SHP77 (cell line): ENCODE data around the gene UMODL1.
"Not testable (repeated sequence)": the region's sequence is repeated elsewhere in the genome, so short reads cannot be mapped to it uniquely, and the experiment has no call there.

ENCODE experiments used
- DNase-seq, 2 experiments: peaks; one replicate each; lab custom pipeline; 2025; lab: John Stamatoyannopoulos, UW

Gene UMODL1

DNA sequence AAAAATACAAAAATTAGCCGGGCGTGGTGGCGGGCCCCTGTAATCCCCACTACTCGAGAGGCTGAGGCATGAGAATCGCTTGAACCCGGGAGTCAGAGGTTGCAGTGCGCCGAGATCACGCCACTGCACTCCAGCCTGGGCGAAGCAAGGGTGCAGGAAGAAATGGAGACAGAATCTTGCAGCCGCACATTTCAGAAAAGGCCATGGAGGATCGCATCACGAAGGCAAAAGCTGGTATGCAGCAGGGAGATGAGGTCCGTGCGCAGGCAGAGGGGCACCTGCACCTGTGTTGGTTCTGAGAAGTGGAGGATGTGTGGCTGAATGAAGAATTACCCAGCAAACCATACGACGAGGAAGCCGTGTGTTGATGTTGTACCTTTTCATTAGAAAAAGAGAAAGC lies 94.8 kb downstream of the UMODL1 start:
- DNase-seq: no peak

DNA sequence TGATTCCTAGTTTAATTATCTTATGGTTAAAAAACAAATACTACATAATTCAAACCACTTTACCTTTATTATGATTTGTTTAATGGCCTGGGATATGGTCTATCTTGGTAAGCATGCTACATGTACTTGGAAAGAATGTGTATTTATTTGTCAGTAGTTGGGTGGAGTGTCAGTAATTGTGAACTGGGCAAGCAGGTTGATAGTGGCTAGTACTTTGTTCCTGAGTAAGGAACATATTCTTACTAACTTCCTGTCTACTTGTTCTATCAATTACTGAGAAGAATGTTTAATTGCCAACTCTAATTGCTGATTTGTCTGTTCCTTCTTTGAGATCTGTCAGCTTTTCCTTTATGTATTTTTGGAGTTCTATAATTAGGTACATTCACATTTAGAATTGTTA lies 98.6 kb downstream of the UMODL1 start:
- DNase-seq: no peak

- DNase-seq: peak in 1 of 2 experiments; percentile 33
Observed at GRCh38 chr21:42171091-42172053, 100.3 kb downstream of the UMODL1 start.

DNA sequence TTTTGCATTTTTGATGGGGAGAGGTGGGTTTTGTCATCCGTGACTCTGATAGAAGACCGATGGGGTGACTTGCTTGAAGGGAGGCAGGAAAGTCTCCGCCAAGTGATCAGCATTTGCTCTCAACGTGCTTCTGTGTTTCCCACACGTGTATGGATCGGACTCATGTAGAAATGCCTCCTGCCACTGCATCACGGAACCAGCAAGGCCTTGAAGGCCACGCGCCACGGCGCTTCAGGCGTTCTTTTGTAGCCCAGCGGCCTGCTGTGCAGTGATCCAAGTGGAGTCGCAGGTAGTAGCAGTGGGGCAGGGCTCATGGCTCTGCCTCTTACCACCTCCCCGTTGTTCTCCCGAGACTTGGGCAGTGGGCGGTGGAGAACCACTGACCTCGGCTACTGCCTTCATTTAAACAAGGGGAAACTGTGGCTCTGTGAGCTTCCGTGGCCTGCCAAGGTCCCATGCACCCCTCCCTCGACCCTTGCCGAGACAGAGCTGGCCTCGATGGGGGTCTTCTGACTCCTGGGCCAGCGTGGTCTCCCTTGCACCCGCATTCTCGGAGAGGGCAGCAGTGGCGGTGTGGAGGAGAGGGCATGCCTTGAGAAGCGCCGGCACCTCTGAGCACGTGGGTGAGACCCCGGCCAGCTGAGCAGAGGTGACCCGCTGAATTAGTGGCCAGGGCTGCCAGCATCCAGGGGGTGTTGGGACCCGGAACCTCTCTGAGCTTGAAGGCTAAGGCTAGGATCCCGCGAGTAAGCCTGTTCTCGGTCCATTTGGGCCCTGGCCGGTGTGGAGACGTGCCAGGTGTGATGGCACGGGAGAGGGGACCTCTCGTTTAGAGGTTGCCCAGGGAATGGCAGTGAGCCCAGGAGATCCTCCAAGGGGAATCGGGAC lies 101.7 kb downstream of the UMODL1 start:
- DNase-seq: no peak

DNA sequence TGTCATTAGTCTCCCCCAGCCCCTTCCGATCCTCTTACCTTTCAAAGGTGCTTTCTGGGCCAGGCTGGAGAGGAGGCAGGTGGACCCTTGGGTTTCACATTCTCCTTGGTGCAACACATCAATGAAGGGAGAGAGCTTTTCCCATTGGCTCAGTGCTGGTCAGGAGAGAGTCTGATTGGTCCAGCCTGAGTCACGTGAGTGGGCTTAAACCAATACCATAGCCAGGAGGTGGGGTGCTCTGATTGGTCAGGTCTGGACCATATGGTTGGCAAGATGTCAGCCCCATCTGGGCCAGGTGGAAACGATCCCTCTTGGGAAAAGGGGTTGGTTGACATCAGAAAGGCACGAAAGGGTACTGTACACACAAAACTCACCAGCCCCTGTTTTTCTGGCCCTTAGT lies 103.1 kb downstream of the UMODL1 start:
- DNase-seq: no peak

DNA sequence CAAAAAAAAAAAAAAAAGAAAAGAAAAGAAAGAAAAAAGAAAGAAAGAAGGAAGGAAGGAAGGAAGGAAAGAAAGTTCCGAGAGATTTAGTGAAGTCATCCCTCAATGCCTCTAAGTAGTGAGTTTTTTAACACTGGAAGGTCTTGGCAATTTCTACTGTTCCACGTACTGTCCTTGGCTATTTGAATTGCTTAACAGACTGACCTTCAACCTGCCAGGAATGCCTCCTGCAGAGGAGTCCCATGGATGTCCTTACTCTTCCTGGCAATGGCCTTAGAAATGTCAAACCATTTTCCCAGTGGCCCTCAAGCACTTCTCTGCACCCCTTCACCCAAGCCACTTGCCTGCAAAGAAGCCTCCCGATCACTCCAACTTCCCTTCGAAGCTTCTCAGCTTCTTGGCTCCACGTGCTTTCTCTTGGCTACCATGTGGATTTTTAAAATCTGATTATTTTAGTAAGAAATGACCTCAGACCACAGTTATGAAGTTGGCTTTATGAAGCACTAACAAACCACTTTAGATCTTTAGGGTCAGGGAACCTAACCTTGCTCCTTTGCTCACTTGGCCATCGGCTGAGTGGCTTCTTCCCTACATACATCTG lies 104.1 kb downstream of the UMODL1 start:
- no peak for DNase-seq

- no peak for DNase-seq
Observed at GRCh38 chr21:42176859-42177258, 105.7 kb downstream of the UMODL1 start.

GRCh38 chr21:42179316-42179715 lies 108.2 kb downstream of the UMODL1 start:
- no peak for DNase-seq

GRCh38 chr21:42180001-42180400 lies 108.9 kb downstream of the UMODL1 start:
- not testable (repeated sequence) for DNase-seq

DNA sequence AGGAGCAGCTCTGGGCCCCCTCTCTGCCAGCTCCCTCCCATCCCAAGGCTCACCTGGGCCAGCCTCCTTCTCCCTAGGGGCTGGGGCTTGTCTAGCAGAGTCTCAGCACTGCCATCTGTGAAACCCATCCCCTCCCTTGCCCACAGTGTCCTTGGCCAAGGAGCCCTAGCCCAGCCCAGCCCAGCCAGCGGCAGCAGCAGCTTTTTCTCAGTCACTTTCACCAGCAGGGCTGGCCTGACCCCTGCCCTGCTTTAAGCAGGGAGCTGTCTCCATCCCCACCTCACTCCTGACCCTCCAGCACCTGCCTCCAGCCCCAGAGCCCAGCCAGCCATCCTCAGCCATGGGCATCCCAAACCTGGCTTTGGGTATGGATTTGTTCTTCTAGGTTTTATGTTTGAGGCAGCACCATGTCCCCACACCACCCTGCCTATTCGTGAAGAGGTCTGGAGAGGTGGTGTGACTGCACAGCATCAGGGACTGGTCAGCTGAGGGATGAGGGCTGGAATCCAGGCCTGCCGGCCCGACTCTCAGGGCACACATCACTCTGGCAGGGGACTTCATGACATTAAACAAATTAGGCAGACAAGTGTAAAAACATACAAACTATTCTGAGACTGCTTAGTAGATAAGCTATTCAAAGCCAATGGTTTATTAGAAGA lies 111.7 kb downstream of the UMODL1 start:
- DNase-seq: no peak

DNA sequence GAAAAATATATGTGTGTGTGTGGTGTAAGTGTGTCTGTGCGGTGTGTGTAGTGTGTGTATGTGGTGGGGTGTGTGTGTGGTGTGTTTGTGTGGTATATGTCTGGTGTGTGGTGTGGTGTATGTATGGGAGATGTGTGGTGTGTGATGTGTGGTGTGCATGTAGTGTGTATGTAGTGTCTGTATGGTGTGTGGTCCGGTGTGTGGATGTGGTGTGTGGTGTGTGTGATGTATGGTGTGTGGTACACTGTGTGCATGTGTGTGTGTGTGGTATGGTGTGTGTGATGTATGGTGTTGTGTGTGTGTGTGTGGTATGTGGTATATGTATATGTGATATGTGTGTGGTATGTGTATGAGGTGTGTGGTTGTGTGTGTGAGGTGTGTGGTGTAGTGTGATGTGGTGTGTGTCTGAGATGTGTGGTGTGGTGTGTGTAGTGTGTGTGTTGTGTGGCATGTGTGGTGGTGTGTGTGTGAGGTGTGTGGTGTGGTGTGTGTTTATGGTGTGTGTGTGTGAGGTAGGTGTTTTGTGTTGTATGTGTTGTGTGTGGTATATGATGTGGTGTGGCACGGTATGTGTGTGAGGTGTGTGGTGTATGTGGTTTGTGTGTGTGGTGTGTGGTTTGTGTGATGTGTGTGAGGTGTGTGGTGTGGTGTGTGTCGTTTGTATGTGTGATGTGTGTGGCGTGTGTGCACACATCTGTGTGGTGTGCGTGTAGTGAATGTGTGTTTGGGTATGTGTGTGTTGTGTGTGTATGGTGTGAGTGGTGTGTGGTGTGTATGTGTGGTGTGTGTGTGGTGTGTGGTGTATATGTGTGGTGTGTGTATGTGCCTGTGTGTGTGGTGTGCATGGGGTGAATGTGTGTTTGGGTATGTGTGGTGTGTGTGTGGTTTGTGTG lies 112.5 kb downstream of the UMODL1 start:
- no peak for DNase-seq

DNA sequence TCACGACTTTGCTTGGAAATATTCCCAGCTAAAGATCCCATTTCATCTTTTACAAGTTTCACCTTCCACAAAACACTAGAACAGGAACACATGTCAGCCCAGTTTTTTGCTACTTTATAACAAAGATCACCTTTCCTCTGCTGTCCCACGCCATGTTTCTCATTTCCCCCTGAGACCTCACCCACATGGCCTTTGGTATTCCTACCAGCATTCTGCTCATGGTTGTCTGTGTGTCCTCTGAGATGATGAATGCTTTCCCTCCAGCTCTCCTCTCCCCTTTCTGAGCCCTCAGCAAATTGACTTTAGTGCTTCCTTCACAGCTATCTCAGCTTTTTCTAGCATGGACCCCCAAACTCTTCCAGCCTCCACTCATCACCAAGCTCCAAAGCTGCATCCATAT lies 115.5 kb downstream of the UMODL1 start:
- DNase-seq: no peak

DNA sequence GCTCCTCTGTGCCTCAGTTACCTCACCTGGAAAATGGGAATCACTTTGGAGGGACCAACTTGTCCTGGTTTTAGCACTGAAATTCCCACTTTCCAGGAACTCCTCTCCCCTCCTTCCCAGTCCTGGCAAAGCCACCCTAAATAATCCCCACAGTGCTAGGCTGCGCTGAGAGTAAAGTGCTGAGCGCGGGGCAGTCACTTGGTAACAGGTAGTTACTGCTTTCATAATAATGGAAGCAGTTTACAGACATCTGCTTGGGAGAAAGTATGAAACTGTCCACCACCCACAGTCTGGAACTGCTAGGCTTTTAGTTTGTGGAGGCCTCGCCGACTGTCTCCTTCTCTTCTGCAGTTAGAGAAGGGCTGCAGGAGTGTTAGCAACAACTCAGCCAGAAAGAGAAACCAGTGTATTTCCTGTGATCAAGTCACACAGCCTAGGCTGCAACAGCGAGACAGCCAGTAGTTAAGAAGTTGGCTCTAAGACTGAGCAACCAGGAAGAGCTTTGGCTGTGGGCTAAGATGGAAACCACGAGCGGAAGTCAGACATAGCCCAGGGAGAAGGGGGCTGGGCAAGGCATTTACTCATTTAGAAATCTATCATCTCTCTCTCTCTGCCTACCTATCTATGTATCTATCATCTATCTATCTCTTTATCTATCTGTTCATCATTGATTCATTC lies 117.0 kb downstream of the UMODL1 start:
- no peak for DNase-seq

- DNase-seq: no peak
Observed at GRCh38 chr21:42188663-42189062, 117.5 kb downstream of the UMODL1 start.

DNA sequence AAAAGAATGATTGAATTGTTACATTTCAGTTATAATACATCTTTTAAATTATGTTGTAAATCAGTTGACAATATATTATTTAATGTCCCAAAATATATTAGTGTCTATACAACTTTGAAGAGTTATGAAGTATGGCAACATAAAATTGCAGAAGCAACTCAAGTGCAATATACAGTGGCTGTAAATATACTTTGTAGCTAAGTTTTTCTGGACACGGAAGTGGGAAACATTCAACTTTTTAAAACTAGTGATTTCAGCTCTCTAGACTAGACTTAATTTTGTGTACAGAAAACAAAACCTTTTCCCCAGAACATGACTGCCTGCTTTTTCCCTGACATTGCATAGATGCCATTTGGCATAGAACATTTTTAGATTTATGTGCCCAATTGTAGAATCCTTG lies 118.3 kb downstream of the UMODL1 start:
- DNase-seq: no peak

DNA sequence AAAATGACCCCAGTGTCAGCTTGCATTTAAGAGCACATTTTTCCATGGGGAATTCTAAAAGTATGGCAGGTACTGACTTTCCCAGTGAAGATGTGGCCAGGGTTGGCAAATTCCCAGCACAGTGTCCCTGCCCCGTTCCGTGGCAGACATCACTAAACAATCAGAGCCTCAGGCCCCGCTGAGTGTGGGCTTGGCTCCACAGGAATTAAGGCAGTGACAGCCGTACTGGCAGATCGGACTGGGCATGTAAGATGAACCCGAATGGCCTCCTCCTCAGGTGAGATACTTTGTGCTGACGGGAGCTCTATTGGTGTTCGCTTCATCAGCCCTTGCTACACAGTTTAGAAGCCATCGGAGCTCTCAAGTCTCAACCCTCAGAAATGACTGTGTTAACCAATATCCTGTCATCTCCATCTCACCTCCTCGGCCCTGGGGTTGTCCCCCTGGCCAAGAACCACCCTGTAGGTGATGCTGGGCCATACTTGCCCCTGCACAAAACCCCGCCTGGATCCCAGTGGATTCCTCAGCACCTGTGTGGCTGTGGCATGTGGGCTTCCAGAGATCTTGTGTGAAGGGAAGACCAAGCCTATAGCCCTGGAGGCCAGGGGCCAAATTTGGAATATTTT lies 118.9 kb downstream of the UMODL1 start:
- no peak for DNase-seq

DNA sequence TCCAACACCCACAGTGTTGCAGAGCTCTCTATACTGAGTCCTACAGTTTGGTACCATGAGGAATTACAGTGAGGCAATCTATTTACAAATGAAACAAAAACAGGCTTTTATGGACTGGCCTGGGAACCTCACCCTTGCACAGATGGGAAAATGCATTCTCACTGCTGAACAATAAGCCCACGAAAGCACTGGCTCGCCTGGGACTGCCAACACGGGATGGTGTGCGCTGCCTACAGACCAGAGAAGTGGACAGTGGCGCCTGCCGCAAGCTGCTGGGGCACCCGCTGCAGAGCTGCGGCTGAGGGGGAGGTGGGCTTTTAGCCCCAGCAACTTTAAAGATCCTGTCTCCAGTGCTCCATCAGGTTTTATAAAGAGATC lies 119.4 kb downstream of the UMODL1 start:
- no peak for DNase-seq

- DNase-seq: no peak
Observed at GRCh38 chr21:42191064-42191463, 119.9 kb downstream of the UMODL1 start.

GRCh38 chr21:42191696-42192595 lies 120.8 kb downstream of the UMODL1 start:
- no peak for DNase-seq
